Gastroesophageal sphincter (tissue), 4 donors: Measurements from ENCODE around the gene VCX3A. TPM values are rescaled to one million over a fixed set of nuclear protein-coding genes. Genes with fewer than 3 reads are reported as not detected.

ENCODE experiments used
- ATAC-seq: fragments of 150-250 bp; one replicate; pipeline ENCODE4 v1.9.1; 2016; ENCODE audit warnings: mild to moderate bottlenecking, moderate library complexity
- H3K27ac ChIP-seq, 4 donors: fragments of 200-600 bp; sonication (generic) in 3 of 4; 1 replicate in 3 of 4; 2 replicates in 1 of 4; pipeline ENCODE4 v1.5.1; 2016 to 2019
- H3K27me3 ChIP-seq: fragments of 200-600 bp; sonication (generic); one replicate; pipeline ENCODE4 v1.5.1; 2019
- H3K36me3 ChIP-seq, 2 donors: fragments of 200-600 bp; sonication (generic); one replicate each; pipeline ENCODE4 v1.5.1; 2019; ENCODE audit warnings: control low read depth in 1 of 2
- H3K4me1 ChIP-seq, 3 donors: fragments of 200-600 bp; sonication (generic); 1 replicate in 2 of 3; 2 replicates in 1 of 3; pipeline ENCODE4 v1.5.1; 2016 to 2019; ENCODE audit warnings: control low read depth in 2 of 3
- H3K4me3 ChIP-seq, 2 donors: fragments of 200-600 bp; sonication (generic); one replicate each; pipeline ENCODE4 v1.5.1; 2019; ENCODE audit warnings: mild to moderate bottlenecking in 1 of 2, moderate library complexity in 1 of 2
- H3K9me3 ChIP-seq, 3 donors: fragments of 200-600 bp; sonication (generic); one replicate each; pipeline ENCODE4 v1.5.1; 2017 to 2019; ENCODE audit warnings: control low read depth in 2 of 3
- CTCF ChIP-seq, 4 experiments: fragments of 200-600 bp in 2 of 4; fragments of 450-650 bp in 2 of 4; sonication (generic) in 1 of 4; IDR thresholded peaks; one replicate each; pipeline ENCODE4 v1.5.1; 2017 to 2019; ENCODE audit warnings: antibody characterized with exemption in 4 of 4, mild to moderate bottlenecking in 2 of 4, moderate library complexity in 2 of 4
- EP300 ChIP-seq: sonication (generic); formaldehyde crosslinking; IDR thresholded peaks from one replicate; pipeline ENCODE4 v1.6.1; 2017; ENCODE audit warnings: antibody characterized with exemption, mild to moderate bottlenecking
- POLR2A ChIP-seq, 2 donors: fragments of 450-650 bp; IDR thresholded peaks; one replicate each; pipeline ENCODE4 v1.6.1; 2017; ENCODE audit warnings: antibody characterized with exemption in 2 of 2, mild to moderate bottlenecking in 2 of 2, moderate library complexity in 1 of 2
- POLR2AphosphoS5 ChIP-seq: sonication (generic); formaldehyde crosslinking; IDR thresholded peaks from one replicate; pipeline ENCODE4 v1.6.1; 2017; ENCODE audit warnings: antibody characterized with exemption
- WGBS, 2 donors: methylation state at CpG; one replicate each; pipeline ENCODE4 v1.1.5; 2018; ENCODE audit warnings: low coverage in 1 of 2; 5-methylcytosine and 5-hydroxymethylcytosine counted together
- total RNA-seq, 4 donors: library from RNA; depleted of rRNA; stranded (reverse); fragments of >200 nt; gene quantifications; one replicate each; pipeline ENCODE4 v1.1.0, GENCODE V29; 2016

Gene VCX3A
- total RNA-seq, 4 donors from 2014 or later, result not detected

GRCh38 chrX:6550999-6551398 is 16.1 kb upstream of the VCX3A start:
- WGBS, 2 donors, result 64 to 75% methylated on average over 8 of the region's 8 CpGs
- no peak for ATAC-seq
- no peak for TF ChIP-seq POLR2AphosphoS5
- no peak for TF ChIP-seq EP300
- TF ChIP-seq CTCF (IDR thresholded peaks at IDR 0.05), result no peak
- no peak for TF ChIP-seq POLR2A (IDR thresholded peaks at IDR 0.05)
- Histone ChIP-seq H3K4me3 (no peak overlapping the region), H3K36me3 (no peaks in the 10 kb centered on the region), H3K4me1 (no peaks in the 10 kb centered on the region), H3K27ac (no peak overlapping the region), H3K27me3 (no peaks in the 10 kb centered on the region), H3K9me3 (no peaks in the 10 kb centered on the region)

GRCh38 chrX:6545712-6546111 is 10.8 kb upstream of the VCX3A start:
- WGBS, 2 donors, result 61 to 90% methylated on average over 2 to 3 of the region's 5 CpGs
- ATAC-seq, result no peak
- H3K36me3 ChIP-seq, result no peaks in the 10 kb centered on the region
- no peak overlapping the region for H3K27ac ChIP-seq
- H3K9me3 ChIP-seq, result no peaks in the 10 kb centered on the region
- no peaks in the 10 kb centered on the region for H3K27me3 ChIP-seq
- H3K4me1 ChIP-seq, result no peaks in the 10 kb centered on the region
- no peak overlapping the region for H3K4me3 ChIP-seq
- TF ChIP-seq CTCF (IDR thresholded peaks at IDR 0.05) (no peak), POLR2A (IDR thresholded peaks at IDR 0.05) (no peak), EP300 (no peak), POLR2AphosphoS5 (no peak)

- H3K4me3 ChIP-seq, result no peak overlapping the region
- H3K4me1 ChIP-seq, result no peaks in the 10 kb centered on the region
- H3K27ac ChIP-seq, result no peak overlapping the region
- H3K36me3 ChIP-seq, result no peaks in the 10 kb centered on the region
- no peaks in the 10 kb centered on the region for H3K27me3 ChIP-seq
- TF ChIP-seq CTCF (IDR thresholded peaks at IDR 0.05) (no peak), POLR2A (IDR thresholded peaks at IDR 0.05) (no peak)
- H3K9me3 ChIP-seq, result no peaks in the 10 kb centered on the region
- 73 to 82% methylated on average over 3 of the region's 3 CpGs for WGBS, 2 donors
- ATAC-seq, result no peak
Measured at GRCh38 chrX:6526564-6527136, 8.3 kb downstream of the VCX3A start.

GRCh38 chrX:6517376-6517775 is 17.5 kb downstream of the VCX3A start:
- Histone ChIP-seq H3K27ac (no peak overlapping the region), H3K4me3 (no peak overlapping the region), H3K27me3 (no peaks in the 10 kb centered on the region), H3K4me1 (no peaks in the 10 kb centered on the region), H3K9me3 (no peaks in the 10 kb centered on the region), H3K36me3 (no peaks in the 10 kb centered on the region)
- no peak for ATAC-seq
- 80 to 91% methylated on average over 5 to 6 of the region's 6 CpGs for WGBS, 2 donors
- TF ChIP-seq POLR2AphosphoS5, result no peak
- no peak for TF ChIP-seq POLR2A (IDR thresholded peaks at IDR 0.05)

GRCh38 chrX:6506444-6506843 is 28.5 kb downstream of the VCX3A start:
- H3K4me1 ChIP-seq, result no peaks in the 10 kb centered on the region
- TF ChIP-seq CTCF (IDR thresholded peaks at IDR 0.05) (no peak), EP300 (no peak), POLR2A (IDR thresholded peaks at IDR 0.05) (no peak), POLR2AphosphoS5 (no peak)
- H3K9me3 ChIP-seq, result no peaks in the 10 kb centered on the region
- no peak overlapping the region for H3K4me3 ChIP-seq
- no peak overlapping the region for H3K27ac ChIP-seq
- no peaks in the 10 kb centered on the region for H3K27me3 ChIP-seq
- no peak for ATAC-seq
- no peaks in the 10 kb centered on the region for H3K36me3 ChIP-seq
- WGBS, 2 donors, result 83% methylated on average over 1 of the region's 4 CpGs; no CpG with 5 or more reads in 1 of the 2 donors
